ENCODE results near the gene HEXD.
A peak's percentile ranks its signal among the peaks of the same experiment; 100 is the strongest.

Gene HEXD

DNA sequence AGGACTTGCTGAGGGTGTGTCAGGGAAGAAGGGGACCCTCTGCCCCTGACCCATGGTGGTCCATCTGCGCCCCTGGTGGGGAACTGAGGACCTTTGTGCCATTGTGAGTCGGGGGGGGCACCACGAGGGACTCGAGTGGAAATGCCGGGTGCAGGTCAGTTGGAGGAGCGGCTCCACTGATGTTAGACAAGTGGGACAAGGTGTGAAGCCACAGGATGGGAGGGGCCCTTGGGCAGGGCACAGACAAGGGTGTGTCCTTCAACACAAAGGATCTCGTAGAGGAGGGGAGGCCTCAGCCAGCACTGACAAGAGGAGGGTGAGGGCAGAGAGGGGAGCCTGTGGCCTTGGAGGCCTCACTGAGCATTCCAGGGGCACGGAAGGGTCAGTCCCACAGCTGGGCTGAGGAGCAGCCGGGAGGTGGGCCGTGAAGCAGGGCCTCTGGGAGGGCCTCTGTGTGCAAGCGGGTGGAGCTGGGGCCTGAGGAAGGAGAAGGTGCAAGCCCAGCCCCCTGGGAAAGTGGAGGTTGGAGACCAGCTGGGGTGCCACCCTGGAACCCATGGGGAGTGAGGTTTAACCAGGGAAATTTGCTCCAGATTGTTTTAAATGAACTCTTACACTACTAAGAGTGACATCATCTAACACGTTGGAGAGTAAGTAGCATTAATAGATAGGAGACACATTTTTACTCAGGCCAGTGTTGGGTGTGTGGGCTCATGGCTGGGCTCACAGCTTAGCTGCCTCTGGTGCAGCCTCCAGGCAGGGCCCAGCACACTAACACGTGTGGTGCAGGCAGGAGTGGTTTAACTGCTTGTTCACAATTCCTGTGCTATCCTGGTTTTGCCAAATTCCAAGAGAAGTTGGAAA, 68.3 kb downstream of the HEXD start:
- DNase-seq (ENCODE audit: low read depth): no peak
- TF ChIP-seq, protein P1, sequence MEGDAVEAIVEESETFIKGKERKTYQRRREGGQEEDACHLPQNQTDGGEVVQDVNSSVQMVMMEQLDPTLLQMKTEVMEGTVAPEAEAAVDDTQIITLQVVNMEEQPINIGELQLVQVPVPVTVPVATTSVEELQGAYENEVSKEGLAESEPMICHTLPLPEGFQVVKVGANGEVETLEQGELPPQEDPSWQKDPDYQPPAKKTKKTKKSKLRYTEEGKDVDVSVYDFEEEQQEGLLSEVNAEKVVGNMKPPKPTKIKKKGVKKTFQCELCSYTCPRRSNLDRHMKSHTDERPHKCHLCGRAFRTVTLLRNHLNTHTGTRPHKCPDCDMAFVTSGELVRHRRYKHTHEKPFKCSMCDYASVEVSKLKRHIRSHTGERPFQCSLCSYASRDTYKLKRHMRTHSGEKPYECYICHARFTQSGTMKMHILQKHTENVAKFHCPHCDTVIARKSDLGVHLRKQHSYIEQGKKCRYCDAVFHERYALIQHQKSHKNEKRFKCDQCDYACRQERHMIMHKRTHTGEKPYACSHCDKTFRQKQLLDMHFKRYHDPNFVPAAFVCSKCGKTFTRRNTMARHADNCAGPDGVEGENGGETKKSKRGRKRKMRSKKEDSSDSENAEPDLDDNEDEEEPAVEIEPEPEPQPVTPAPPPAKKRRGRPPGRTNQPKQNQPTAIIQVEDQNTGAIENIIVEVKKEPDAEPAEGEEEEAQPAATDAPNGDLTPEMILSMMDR (IDR thresholded peaks at IDR 0.05; ENCODE audit: insufficient read depth, low read depth, low read length, missing control alignments): no peak
- no peak overlapping the region for H3K4me3 ChIP-seq (ENCODE audit: low read depth, low read length)

DNA sequence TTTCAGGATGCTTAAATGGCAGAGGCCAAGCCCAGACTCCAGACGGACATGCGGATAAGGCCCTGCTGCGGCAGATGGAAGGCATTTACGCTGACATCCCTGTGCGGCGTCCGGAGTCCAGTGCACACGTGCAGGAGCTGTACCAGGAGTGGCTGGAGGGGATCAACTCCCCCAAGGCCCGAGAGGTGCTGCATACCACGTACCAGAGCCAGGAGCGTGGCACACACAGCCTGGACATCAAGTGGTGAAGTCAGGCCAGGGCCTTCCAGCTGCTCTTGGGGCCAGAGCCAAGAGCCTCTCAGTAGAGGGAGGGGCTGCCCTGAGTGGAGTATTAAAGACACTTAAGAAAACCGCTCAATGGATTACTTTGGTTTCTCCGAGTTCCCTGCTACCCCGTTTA, 69.8 kb downstream of the HEXD start:
- TF ChIP-seq, protein P1 (IDR thresholded peaks at IDR 0.05; ENCODE audit: insufficient read depth, low read depth, low read length, missing control alignments): no peak
- no peak overlapping the region for H3K4me3 ChIP-seq (ENCODE audit: low read depth, low read length)
- no peak for DNase-seq (ENCODE audit: low read depth)

DNA sequence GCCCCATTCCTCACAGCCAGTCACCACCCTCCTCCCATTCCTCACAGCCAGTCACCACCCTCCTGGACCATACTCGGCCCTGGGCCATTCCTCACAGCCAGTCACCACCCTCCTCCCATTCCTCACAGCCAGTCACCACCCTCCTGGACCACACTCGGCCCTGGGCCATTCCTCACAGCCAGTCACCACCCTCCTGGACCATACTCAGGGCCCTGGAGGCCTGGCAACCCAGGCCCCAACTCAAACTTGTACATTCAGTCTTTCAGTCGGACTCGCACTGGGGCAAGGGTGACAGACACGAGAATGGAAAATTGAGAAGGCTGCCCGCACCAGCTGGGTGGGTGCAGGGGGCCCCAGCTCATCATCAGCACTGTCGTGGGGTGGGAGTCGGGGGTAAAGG, 71.0 kb downstream of the HEXD start:
- no peak for DNase-seq (ENCODE audit: low read depth)
- TF ChIP-seq, protein P1 (IDR thresholded peaks at IDR 0.05; ENCODE audit: insufficient read depth, low read depth, low read length, missing control alignments): no peak
- no peak overlapping the region for H3K4me3 ChIP-seq (ENCODE audit: low read depth, low read length)

- no peak for DNase-seq (ENCODE audit: low read depth)
- TF ChIP-seq, protein P1 (IDR thresholded peaks at IDR 0.05; ENCODE audit: insufficient read depth, low read depth, low read length, missing control alignments): no peak
- no peak overlapping the region for H3K4me3 ChIP-seq (ENCODE audit: low read depth, low read length)
These were observed 71.8 kb downstream of the HEXD start for GRCh38 chr17:82489851-82490511.

DNA sequence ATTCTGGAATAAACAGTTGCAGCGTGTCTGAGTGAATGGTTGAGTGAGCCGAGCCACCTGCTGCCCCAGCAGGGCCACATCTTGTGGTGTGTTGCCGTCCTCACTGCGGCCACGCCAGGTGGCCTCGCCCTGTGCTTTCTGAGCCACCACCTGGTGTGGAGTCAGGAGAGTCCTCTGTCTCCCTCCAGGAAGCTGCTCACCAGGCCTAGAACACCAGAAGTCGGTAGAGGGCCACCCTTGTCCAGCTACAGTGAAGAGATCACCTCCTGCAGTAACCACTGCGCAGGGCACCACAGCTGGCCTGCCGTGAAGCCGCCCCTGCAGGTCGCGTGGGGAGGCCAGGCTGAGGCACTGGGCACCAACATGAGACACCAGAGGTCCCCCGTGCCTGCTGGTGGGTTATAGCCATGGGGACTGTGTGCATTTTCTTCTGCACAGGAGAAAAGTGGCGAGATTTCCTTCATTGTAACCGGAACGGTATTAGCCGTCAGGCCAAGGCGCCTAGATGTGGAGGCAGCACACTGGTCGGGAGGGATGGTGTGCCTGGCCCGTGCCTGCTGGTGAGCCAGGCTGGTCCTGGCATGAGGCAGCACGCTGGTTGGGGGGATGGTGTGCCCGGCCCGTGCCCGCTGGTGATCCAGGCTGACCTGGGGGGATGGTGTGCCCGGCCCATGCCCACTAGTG, 72.5 kb downstream of the HEXD start:
- TF ChIP-seq, protein P1 (IDR thresholded peaks at IDR 0.05; ENCODE audit: insufficient read depth, low read depth, low read length, missing control alignments): no peak
- H3K4me3 ChIP-seq (ENCODE audit: low read depth, low read length): no peak overlapping the region
- DNase-seq (ENCODE audit: low read depth): peak; percentile 38

DNA sequence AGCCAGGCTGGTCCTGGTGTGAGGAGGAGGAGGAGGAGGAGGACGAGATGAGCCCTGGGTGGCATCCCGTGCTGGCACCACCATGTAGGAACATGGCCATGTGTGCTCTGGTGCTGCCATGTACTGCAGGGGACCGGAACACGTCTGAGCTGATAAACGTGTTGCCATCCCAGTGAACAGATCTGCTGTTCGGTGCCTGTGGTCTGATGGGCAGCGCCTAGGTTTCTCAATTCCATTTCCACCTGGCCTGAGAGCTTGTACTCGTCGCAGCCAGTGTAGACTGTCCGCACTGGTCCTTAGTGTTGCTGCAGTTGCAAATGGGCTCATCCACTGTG, 73.0 kb downstream of the HEXD start:
- TF ChIP-seq, protein P1 (IDR thresholded peaks at IDR 0.05; ENCODE audit: insufficient read depth, low read depth, low read length, missing control alignments): no peak
- DNase-seq (ENCODE audit: low read depth): no peak
- H3K4me3 ChIP-seq (ENCODE audit: low read depth, low read length): no peak overlapping the region

All from GM12865 (cell line).